IPS-15b (cell line): ENCODE measurements around the gene DOK5.

Experiments used
- H3K27me3 ChIP-seq: one replicate; pipeline ENCODE4 v1.6.1; 2013; ENCODE audit warnings: low read length; ENCODE audit not compliant: control insufficient read depth, insufficient read depth
- H3K36me3 ChIP-seq: one replicate; pipeline ENCODE4 v1.6.1; 2013; ENCODE audit warnings: low read length; ENCODE audit not compliant: control insufficient read depth, insufficient read depth
- H3K4me1 ChIP-seq: one replicate; pipeline ENCODE4 v1.6.1; 2013; ENCODE audit warnings: mild to moderate bottlenecking, low read length; ENCODE audit not compliant: control insufficient read depth, insufficient read depth
- H3K4me3 ChIP-seq: one replicate; pipeline ENCODE4 v1.5.1; 2013; ENCODE audit warnings: low read depth, low read length
- H3K9ac ChIP-seq: one replicate; pipeline ENCODE4 v1.6.1; 2013; ENCODE audit warnings: low read depth, mild to moderate bottlenecking, low read length
- H3K9me3 ChIP-seq: one replicate; pipeline ENCODE4 v1.6.1; 2013; ENCODE audit warnings: mild to moderate bottlenecking, low read length; ENCODE audit not compliant: control insufficient read depth, insufficient read depth

Gene DOK5

DNA sequence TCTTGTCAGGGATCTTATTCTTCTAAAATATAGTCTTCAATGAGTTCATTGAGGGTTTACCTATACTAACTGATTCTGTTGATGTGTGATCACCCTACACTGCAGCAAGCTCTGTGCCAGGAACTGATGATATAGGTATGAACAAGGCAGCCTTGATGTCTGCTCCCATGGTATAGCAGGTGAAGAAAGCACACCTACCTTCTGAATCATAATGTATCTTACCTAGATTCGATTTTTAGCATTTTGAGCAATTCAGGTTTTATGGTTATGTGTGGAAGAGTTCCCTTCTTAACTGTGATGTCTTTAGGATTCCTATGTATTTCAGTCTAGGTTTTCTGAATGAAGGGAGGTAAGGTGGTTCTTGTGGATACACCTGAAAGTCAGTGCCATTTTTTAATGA, 223.0 kb downstream of the DOK5 start:
- Histone ChIP-seq H3K4me3 (no peak overlapping the region), H3K9me3 (no peaks in the 10 kb centered on the region), H3K36me3 (no peaks in the 10 kb centered on the region), H3K9ac (no peak overlapping the region), H3K27me3 (no peaks in the 10 kb centered on the region), H3K4me1 (no peaks in the 10 kb centered on the region)
